Fibroblast of pulmonary artery (primary cell): ENCODE results near the gene RMND5A.

Source experiments
- DNase-seq: peaks from one replicate; pipeline ENCODE4 v3.0.0-alpha.2; 2010; ENCODE audit warnings: low read depth
- H3K4me3 ChIP-seq: replicated peaks from 2 replicates; pipeline ENCODE4 v1.5.1; 2011; ENCODE audit warnings: low read depth, mild to moderate bottlenecking, control low read depth, low read length, moderate library complexity
- CTCF ChIP-seq: IDR thresholded peaks from 2 replicates; pipeline ENCODE4 v1.5.1; 2011; ENCODE audit warnings: mild to moderate bottlenecking, control low read depth, low read length, inconsistent platforms; ENCODE audit errors: missing control alignments

Gene RMND5A

DNA sequence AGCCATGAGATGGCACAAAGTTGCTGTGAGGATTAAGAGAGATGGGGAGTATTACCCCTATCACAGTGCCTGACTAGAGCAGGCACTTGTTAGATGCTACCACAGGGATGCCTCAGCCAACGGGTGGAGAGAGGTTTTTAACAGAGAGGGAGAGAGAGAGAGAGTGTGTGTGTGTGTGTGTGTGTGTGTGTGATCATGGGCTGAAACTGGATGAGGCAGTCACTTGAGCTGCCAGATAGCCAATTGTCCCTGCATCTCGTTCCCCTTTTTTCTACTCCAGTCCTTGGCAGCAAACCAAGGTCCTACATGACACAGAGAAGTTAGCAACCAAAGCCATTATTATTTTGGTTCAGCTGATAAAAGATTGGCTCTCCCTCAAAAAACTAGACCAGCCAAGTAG, 67.6 kb downstream of the RMND5A start:
- no peak for TF ChIP-seq CTCF
- peak; percentile 29 for DNase-seq
- no peak overlapping the region for H3K4me3 ChIP-seq

DNA sequence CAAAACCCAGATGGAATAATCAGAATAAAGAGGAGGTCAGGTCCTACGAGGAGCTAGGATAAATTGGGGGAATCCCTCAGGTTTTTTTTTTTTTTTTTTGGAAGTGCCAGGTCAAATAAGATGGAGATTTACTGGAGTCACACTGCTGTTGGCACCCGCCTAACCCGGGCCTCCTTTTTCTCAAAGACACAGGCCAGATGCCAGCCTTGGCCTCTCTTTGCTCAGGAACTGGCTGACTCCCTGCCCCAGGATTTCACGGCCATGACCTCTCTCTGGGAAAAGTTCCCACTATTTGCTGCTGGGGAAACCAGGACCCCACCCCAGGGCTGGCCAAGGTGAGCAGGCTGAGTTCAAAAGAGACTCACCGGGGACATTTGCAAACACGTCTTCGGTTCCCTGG, 68.1 kb downstream of the RMND5A start:
- H3K4me3 ChIP-seq, result no peak overlapping the region
- DNase-seq, result no peak
- no peak for TF ChIP-seq CTCF

DNA sequence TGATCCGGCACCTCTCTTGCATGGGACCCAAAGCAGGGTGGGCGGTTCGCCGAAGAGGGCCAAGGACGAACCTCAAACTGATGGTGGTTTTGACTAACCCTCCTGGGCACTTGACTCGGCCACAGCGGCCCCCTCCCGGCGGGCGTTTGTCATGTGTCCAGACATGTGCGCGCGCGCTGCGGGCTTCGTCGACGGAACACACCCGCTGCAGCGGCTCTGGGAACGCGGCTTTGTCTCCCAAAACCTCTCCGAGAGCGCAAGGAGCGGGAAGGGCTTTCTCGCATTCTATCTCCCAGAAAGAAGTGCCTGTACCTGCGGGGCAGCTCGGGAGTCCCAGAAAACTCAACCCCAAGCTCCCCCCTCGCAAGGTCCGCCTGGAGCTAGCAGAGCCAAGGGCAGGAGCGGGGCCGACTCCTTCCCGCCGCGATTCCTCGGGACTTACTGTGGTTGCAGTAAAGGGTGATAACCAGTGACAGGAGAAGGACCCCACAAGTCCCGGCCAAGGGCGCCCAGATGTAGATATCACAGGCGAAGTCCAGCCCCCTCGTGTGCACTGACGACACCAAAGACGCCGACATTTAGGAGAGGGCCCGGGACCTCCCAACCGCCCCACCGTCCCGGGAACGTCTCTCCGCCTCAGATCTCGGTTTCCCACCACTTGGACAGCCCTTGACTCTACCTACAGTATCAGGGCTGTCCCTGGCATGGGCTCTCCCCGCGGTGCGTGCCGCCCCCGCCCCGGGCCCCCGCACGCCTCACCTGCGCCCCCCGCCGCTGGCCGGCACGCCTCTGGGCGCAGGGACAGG, 69.0 kb downstream of the RMND5A start:
- no peak for DNase-seq
- no peak overlapping the region for H3K4me3 ChIP-seq
- TF ChIP-seq CTCF, result no peak

- DNase-seq, result no peak
- no peak for TF ChIP-seq CTCF
- H3K4me3 ChIP-seq, result no peak overlapping the region
These were observed 69.6 kb downstream of the RMND5A start for GRCh38 chr2:86789687-86790133.

DNA sequence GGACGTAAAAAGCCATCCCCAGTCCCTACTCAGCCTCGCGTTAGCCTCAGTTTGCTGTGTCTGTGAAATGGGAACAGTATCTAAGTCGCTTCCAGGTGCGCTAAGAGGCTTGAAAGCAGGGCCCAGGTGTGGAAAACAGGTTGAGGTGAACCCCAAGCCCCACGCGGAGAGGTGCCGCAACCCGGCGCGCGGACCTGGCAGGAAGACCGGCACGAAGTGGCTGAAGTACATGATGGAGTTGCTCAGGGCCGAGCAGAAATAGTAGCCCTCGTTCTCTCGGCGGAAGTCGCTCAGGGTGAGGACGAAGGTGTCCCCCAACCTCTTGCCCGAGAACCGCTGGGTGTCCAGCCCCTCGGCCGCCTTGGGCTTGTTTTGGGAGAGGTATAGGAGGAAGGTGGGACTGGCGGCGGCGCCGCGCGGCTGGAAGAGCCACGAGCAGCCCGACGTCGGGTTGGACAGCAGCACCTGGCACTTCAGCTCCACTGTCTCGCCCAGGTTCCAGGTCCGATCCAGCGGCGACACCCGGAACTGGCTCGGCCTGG, 70.1 kb downstream of the RMND5A start:
- no peak for DNase-seq
- no peak overlapping the region for H3K4me3 ChIP-seq
- TF ChIP-seq CTCF, result no peak

GRCh38 chr2:86790676-86791572, 70.8 kb downstream of the RMND5A start, which contains the start of gene CD8A:
CD8A (minus strand) TSS chr2:86790913; CDS start chr2:86790825, 88 bp downstream.
- DNase-seq, result peak; percentile 42
- H3K4me3 ChIP-seq, result no peak within 1 kb of the TSS
- no peak for TF ChIP-seq CTCF
